Measurements from ENCODE around the gene HPCAL1.

- no peak for TF ChIP-seq CTCF (IDR thresholded peaks at IDR 0.05)
- no peak for TF ChIP-seq POLR2A (IDR thresholded peaks at IDR 0.05)
Observed at GRCh38 chr2:10312437-10312957, 9.8 kb downstream of the HPCAL1 start.

Measured in adrenal gland (tissue), 5 donors.